ENCODE measurements around the gene ENPEP. TPM values are rescaled to one million over a fixed set of nuclear protein-coding genes. Genes with fewer than 3 reads are reported as not detected.

Gene ENPEP
- total and polyA plus RNA-seq, 5 donors from 2014 or later: 0.25 to 0.31 TPM; not detected in 3

DNA sequence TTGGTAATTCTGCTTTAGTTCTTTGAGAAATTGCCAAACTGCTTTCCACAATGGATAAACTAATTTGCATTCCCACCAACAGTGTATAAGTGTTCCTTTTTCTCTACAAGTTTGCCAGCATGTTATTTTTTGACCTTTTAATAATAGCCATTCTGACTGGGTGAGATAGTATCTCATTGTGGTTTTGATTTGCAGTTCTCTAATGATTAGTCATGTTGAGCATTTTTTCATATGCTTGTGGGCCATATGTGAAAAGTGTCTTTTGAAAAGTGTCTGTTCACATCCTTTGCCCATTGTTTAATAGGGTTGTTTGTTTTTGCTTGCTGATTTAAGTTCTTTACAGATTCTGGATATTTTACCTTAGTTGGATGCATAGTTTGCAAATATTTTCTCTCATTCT is 25.9 kb downstream of the ENPEP start:
- Mint-ChIP-seq H3K4me3 (no peak overlapping the region), H3K4me1 (no peaks in the 10 kb centered on the region), H3K9me3 (peaks cover 0 to 1% (median 0%) of the 10 kb centered on the region in 7 donors), H3K36me3 (no peaks in the 10 kb centered on the region), H3K27me3 (peaks cover 13% of the 10 kb centered on the region), H3K27ac (no peak overlapping the region)
- no peaks in the 10 kb centered on the region for H3K36me3 ChIP-seq (ENCODE audit: control insufficient read depth, insufficient read depth, low read length)
- H3K27me3 ChIP-seq (ENCODE audit: control insufficient read depth, insufficient read depth, low read length): no peaks in the 10 kb centered on the region
- no peak for ATAC-seq (ENCODE audit: low read depth in 2 of 2)
- no peak overlapping the region for H3K4me3 ChIP-seq (ENCODE audit: low read depth, low read length)
- no peak for DNase-seq
- H3K4me1 ChIP-seq (ENCODE audit: control insufficient read depth, insufficient read depth, low read length, poor library complexity, severe bottlenecking): no peaks in the 10 kb centered on the region
- H3K9me3 ChIP-seq (ENCODE audit: control insufficient read depth in 2 of 2, low read length in 2 of 2): no peaks in the 10 kb centered on the region
- H3K27ac ChIP-seq (ENCODE audit: insufficient read depth, low read length, poor library complexity, severe bottlenecking): no peak overlapping the region

DNA sequence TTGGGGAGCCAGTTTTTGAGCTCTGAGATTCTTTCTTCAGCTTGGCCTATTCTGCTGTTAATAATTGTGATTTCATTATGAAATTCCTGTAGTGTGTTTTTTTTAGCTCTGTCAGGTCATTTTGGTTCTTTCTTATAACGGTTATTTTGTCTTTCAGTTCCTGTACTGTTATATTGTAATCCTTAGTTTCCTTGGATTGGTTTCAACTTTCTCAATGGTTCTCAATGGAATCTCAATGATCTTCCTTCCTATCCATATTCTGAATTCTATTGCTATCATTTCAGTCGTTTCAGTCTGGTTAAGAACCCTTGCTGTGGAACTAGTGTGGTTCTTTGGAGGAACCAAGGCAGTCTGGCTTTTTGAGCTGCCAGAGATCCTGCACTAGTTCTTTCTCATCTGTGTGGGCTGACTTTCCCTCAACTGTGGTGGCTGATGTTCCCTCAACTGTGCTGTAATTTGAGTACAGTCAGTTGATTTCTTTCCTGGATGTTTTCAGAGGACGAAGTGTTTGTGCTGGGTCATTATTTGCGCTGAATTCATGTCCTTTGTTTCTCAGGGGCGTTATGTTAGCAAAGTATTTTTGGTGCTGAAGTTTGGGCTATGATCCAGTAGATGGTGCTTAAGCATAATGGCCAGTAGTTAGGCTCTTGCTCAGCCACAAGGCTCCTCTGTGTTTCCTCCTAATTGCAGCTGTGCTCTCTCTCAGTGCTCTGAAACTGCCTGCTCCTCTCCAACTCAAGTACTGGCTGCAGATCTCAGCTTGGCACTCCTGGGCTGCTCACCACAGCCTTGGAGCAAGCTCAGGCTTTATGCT is 27.5 kb downstream of the ENPEP start:
- no peaks in the 10 kb centered on the region for H3K36me3 Mint-ChIP-seq
- H3K27ac Mint-ChIP-seq: no peak overlapping the region
- H3K4me1 Mint-ChIP-seq: no peaks in the 10 kb centered on the region
- peaks cover 0 to 1% (median 0%) of the 10 kb centered on the region in 7 donors for H3K9me3 Mint-ChIP-seq
- DNase-seq (no peak), ATAC-seq (ENCODE audit: low read depth in 2 of 2) (no peak)
- no peaks in the 10 kb centered on the region for H3K36me3 ChIP-seq (ENCODE audit: control insufficient read depth, insufficient read depth, low read length)
- no peak overlapping the region for H3K27ac ChIP-seq (ENCODE audit: insufficient read depth, low read length, poor library complexity, severe bottlenecking)
- no peak overlapping the region for H3K4me3 Mint-ChIP-seq
- H3K4me3 ChIP-seq (ENCODE audit: low read depth, low read length): no peak overlapping the region
- H3K27me3 ChIP-seq (ENCODE audit: control insufficient read depth, insufficient read depth, low read length): no peaks in the 10 kb centered on the region
- H3K4me1 ChIP-seq (ENCODE audit: control insufficient read depth, insufficient read depth, low read length, poor library complexity, severe bottlenecking): no peaks in the 10 kb centered on the region
- H3K9me3 ChIP-seq (ENCODE audit: control insufficient read depth in 2 of 2, low read length in 2 of 2): no peaks in the 10 kb centered on the region
- peaks cover 13% of the 10 kb centered on the region for H3K27me3 Mint-ChIP-seq

DNA sequence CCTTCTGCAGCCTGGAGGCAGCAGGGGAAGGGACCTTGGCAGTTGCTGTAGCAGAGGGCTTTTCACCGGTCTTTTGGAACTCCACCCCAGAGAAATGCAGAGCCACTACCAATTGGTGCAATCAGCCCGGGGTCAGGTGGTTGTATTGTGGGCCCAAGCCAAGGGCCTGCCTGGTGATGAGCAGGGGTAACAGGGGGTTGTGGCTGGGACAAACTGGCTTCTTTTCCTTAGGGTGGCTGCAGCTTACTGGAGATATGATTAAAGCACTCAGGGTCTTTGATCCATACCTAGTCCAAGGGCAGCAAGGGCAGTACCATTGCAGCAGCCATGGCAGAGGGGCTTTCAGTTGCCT is 28.1 kb downstream of the ENPEP start:
- Mint-ChIP-seq H3K36me3 (no peaks in the 10 kb centered on the region), H3K27ac (no peak overlapping the region), H3K9me3 (peaks cover 0 to 1% (median 0%) of the 10 kb centered on the region in 7 donors), H3K4me3 (no peak overlapping the region), H3K4me1 (no peaks in the 10 kb centered on the region), H3K27me3 (peaks cover 10% of the 10 kb centered on the region)
- no peak for DNase-seq
- Histone ChIP-seq H3K36me3 (ENCODE audit: control insufficient read depth, insufficient read depth, low read length) (no peaks in the 10 kb centered on the region), H3K4me1 (ENCODE audit: control insufficient read depth, insufficient read depth, low read length, poor library complexity, severe bottlenecking) (no peaks in the 10 kb centered on the region), H3K4me3 (ENCODE audit: low read depth, low read length) (no peak overlapping the region), H3K27me3 (ENCODE audit: control insufficient read depth, insufficient read depth, low read length) (no peaks in the 10 kb centered on the region), H3K9me3 (ENCODE audit: control insufficient read depth in 2 of 2, low read length in 2 of 2) (no peaks in the 10 kb centered on the region), H3K27ac (ENCODE audit: insufficient read depth, low read length, poor library complexity, severe bottlenecking) (no peak overlapping the region)
- no peak for ATAC-seq (ENCODE audit: low read depth in 2 of 2)

DNA sequence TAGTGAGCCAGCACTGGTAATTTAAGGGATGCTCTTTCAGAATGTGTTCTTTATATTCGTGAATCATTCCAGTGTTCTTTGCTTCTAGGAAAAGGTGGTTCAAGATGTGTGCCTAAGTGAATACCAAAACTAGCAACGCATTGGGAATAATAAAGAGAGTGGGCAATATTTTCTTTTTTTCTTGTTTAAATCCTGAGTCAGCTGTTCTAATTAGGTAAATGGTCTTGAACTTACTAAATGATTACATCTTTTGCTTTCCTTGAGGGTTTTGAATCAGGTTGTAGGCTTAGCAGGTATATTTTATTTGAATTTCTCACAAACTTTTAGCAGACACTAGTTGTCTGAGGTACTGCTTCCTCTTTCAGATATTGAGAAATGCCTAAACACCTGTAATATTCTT is 29.5 kb downstream of the ENPEP start:
- no peak overlapping the region for H3K27ac Mint-ChIP-seq
- Histone ChIP-seq H3K27ac (ENCODE audit: insufficient read depth, low read length, poor library complexity, severe bottlenecking) (no peak overlapping the region), H3K27me3 (ENCODE audit: control insufficient read depth, insufficient read depth, low read length) (no peaks in the 10 kb centered on the region), H3K36me3 (ENCODE audit: control insufficient read depth, insufficient read depth, low read length) (no peaks in the 10 kb centered on the region), H3K4me1 (ENCODE audit: control insufficient read depth, insufficient read depth, low read length, poor library complexity, severe bottlenecking) (no peaks in the 10 kb centered on the region), H3K9me3 (ENCODE audit: control insufficient read depth in 2 of 2, low read length in 2 of 2) (no peaks in the 10 kb centered on the region), H3K4me3 (ENCODE audit: low read depth, low read length) (no peak overlapping the region)
- peaks cover 5% of the 10 kb centered on the region for H3K27me3 Mint-ChIP-seq
- no peak for DNase-seq
- H3K9me3 Mint-ChIP-seq: peaks cover 0 to 1% (median 0%) of the 10 kb centered on the region in 7 donors
- H3K4me3 Mint-ChIP-seq: no peak overlapping the region
- H3K36me3 Mint-ChIP-seq: no peaks in the 10 kb centered on the region
- H3K4me1 Mint-ChIP-seq: no peaks in the 10 kb centered on the region
- ATAC-seq (ENCODE audit: low read depth in 2 of 2): no peak

DNA sequence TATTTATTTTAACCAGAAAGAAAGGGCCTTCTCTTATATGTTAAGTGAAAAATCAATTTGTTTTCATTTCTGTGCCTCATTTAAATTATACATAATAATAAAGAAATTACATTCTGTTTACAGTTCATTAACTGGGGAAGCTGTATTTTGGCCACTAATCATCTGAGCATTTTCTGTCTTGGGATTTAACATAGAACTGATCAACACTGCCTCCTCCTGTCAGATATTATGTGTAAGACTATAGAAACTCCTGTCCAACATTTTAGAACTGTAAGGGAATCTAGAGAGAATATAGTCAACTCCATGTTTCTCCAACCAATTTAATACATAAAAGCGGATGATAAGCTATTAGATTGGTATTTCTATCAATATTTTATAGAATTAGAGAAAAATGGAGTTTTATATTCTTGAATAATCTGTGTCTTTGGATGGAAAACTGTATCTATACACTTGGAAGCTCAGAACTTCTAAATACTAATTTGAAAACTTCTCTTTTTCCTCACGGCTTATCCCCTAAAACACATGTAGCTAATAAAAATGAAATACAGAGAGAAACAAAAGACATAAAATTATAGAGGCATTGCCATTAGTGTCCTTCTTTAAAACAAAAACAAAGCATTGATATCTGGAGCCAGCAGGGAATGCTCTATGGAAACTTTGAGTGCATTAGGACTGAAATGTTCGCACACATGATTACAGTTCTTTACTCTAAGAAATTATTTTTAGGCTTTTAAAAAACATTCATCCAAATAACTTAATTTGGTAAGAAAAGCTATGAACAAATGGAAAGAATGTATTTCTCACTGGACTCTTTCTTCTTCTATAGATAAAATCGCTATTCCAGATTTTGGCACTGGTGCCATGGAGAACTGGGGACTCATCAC is 33.1 kb downstream of the ENPEP start:
- H3K4me1 Mint-ChIP-seq: no peaks in the 10 kb centered on the region
- no peak for DNase-seq
- no peaks in the 10 kb centered on the region for H3K36me3 ChIP-seq (ENCODE audit: control insufficient read depth, insufficient read depth, low read length)
- no peak overlapping the region for H3K27ac ChIP-seq (ENCODE audit: insufficient read depth, low read length, poor library complexity, severe bottlenecking)
- no peak overlapping the region for H3K4me3 Mint-ChIP-seq
- H3K27me3 ChIP-seq (ENCODE audit: control insufficient read depth, insufficient read depth, low read length): no peaks in the 10 kb centered on the region
- H3K4me1 ChIP-seq (ENCODE audit: control insufficient read depth, insufficient read depth, low read length, poor library complexity, severe bottlenecking): no peaks in the 10 kb centered on the region
- no peaks in the 10 kb centered on the region for H3K36me3 Mint-ChIP-seq
- no peaks in the 10 kb centered on the region for H3K9me3 Mint-ChIP-seq
- H3K9me3 ChIP-seq (ENCODE audit: control insufficient read depth in 2 of 2, low read length in 2 of 2): no peaks in the 10 kb centered on the region
- H3K27me3 Mint-ChIP-seq: peaks cover 5% of the 10 kb centered on the region
- peak overlapping the region in 1 of 3 donors; percentile 14 for H3K27ac Mint-ChIP-seq
- no peak for ATAC-seq (ENCODE audit: low read depth in 2 of 2)
- H3K4me3 ChIP-seq (ENCODE audit: low read depth, low read length): no peak overlapping the region

DNA sequence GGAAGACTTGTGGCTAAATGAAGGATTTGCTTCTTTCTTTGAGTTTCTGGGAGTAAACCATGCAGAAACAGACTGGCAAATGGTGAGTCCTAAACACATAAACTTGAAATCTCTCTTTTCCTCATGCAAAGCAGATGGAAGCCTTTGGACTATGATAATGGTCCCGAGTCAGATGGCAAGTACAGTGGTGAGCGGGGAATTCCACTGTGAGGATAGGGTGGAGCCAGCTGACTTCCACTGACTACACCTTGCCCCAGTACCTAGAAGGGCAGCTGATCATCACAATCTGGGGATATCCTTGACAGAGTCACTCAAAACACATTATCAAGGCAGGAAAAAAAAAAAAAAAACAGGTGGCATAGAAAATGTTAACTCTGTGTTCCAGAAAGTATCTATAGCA is 34.3 kb downstream of the ENPEP start:
- Mint-ChIP-seq H3K27ac (no peak overlapping the region), H3K36me3 (no peaks in the 10 kb centered on the region), H3K4me1 (peaks cover 0 to 4% (median 3%) of the 10 kb centered on the region in 4 donors), H3K27me3 (peaks cover 5% of the 10 kb centered on the region), H3K9me3 (no peaks in the 10 kb centered on the region), H3K4me3 (no peak overlapping the region)
- DNase-seq: no peak
- no peak overlapping the region for H3K27ac ChIP-seq (ENCODE audit: insufficient read depth, low read length, poor library complexity, severe bottlenecking)
- no peak overlapping the region for H3K4me3 ChIP-seq (ENCODE audit: low read depth, low read length)
- no peak for ATAC-seq (ENCODE audit: low read depth in 2 of 2)
- no peaks in the 10 kb centered on the region for H3K4me1 ChIP-seq (ENCODE audit: control insufficient read depth, insufficient read depth, low read length, poor library complexity, severe bottlenecking)
- no peaks in the 10 kb centered on the region for H3K9me3 ChIP-seq (ENCODE audit: control insufficient read depth in 2 of 2, low read length in 2 of 2)
- H3K27me3 ChIP-seq (ENCODE audit: control insufficient read depth, insufficient read depth, low read length): no peaks in the 10 kb centered on the region
- no peaks in the 10 kb centered on the region for H3K36me3 ChIP-seq (ENCODE audit: control insufficient read depth, insufficient read depth, low read length)

DNA sequence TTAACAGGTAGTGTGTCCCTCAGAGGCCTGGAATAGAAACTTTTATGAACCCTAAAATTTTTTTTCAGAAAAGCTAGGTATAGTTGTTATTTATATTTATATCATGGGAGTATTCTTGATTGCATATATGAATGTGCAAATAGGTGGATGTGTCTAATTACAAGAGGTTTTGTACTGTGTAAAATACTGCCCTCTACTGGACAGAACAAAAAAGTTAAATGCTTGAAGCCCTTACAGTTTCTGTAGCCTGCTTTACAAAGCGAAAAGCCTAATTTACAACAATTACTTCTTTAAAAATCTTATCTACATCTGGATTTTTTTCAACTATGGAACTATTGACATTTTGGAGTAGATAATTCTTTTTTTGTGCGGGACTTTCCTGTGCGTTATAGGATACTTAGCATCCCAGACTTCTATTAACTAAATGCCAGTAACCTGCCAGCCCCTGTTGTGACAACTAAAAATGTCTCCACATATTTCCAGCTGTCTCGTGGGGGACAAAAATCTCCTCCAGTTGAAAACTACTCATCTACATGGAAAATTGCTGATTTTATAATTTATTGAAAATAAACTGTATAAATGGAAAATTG is 35.1 kb downstream of the ENPEP start:
- Histone ChIP-seq H3K9me3 (ENCODE audit: control insufficient read depth in 2 of 2, low read length in 2 of 2) (no peaks in the 10 kb centered on the region), H3K4me3 (ENCODE audit: low read depth, low read length) (no peak overlapping the region), H3K4me1 (ENCODE audit: control insufficient read depth, insufficient read depth, low read length, poor library complexity, severe bottlenecking) (no peaks in the 10 kb centered on the region), H3K27me3 (ENCODE audit: control insufficient read depth, insufficient read depth, low read length) (no peaks in the 10 kb centered on the region), H3K36me3 (ENCODE audit: control insufficient read depth, insufficient read depth, low read length) (no peaks in the 10 kb centered on the region), H3K27ac (ENCODE audit: insufficient read depth, low read length, poor library complexity, severe bottlenecking) (no peak overlapping the region)
- Mint-ChIP-seq H3K4me3 (no peak overlapping the region), H3K27me3 (no peaks in the 10 kb centered on the region), H3K36me3 (no peaks in the 10 kb centered on the region), H3K4me1 (peaks cover 0 to 12% (median 10%) of the 10 kb centered on the region in 4 donors), H3K9me3 (no peaks in the 10 kb centered on the region), H3K27ac (no peak overlapping the region)
- ATAC-seq (ENCODE audit: low read depth in 2 of 2) (peak; percentile 46 to 52), DNase-seq (peak in 2 of 3 donors; percentile 52 to 68)
